RWPE1 (cell line): ENCODE measurements around the gene SDK2.

ENCODE experiments used
- CTCF ChIA-PET: fragments of 350-600 bp; sonication (Branson Sonifier 250); formaldehyde crosslinking; extraction: SDS; loops from one replicate; lab custom pipeline; 2021; lab: Yijun Ruan, JAX
- POLR2A ChIA-PET: fragments of 400-600 bp; formaldehyde crosslinking; extraction: SDS; loops from one replicate; lab custom pipeline; 2020; ENCODE audit warnings: antibody characterized with exemption; ENCODE audit not compliant: low non-redundant PET; lab: Yijun Ruan, JAX
- DNase-seq: peaks from one replicate; pipeline ENCODE4 v3.0.0; 2012; ENCODE audit warnings: low spot score
- H3K27ac ChIP-seq: fragments of 450-650 bp; 2 replicates; pipeline ENCODE4 v1.5.1; 2017
- CTCF ChIP-seq: fragments of 450-650 bp; conservative IDR thresholded peaks from 2 replicates; pipeline ENCODE4 v1.5.1; 2017; ENCODE audit warnings: low read depth, mild to moderate bottlenecking

Gene SDK2

GRCh38 chr17:73516431-73516830 is 127.8 kb downstream of the SDK2 start:
- no peak for DNase-seq
- CTCF ChIA-PET, result no interaction called here
- H3K27ac ChIP-seq, result no peak overlapping the region
- TF ChIP-seq CTCF, result no peak
- POLR2A ChIA-PET, result no interaction called here

- ChIA-PET CTCF (no interaction called here), POLR2A (no interaction called here)
- no peak for DNase-seq
- TF ChIP-seq CTCF, result no peak
- H3K27ac ChIP-seq, result no peak overlapping the region
These were observed 129.9 kb downstream of the SDK2 start for GRCh38 chr17:73514146-73514863.

GRCh38 chr17:73513426-73513825 is 130.8 kb downstream of the SDK2 start:
- ChIA-PET CTCF (interaction anchor here (0.7 kb wide), 1 partner anchor 93 kb away, joined by 3 read pairs; no protein-coding TSS in a partner anchor), POLR2A (interaction anchor here (0.5 kb wide), 1 partner anchor 9 kb away, joined by 4 read pairs; no protein-coding TSS in a partner anchor)

GRCh38 chr17:73511719-73512115 is 132.5 kb downstream of the SDK2 start:
- ChIA-PET CTCF (no interaction called here), POLR2A (no interaction called here)
- DNase-seq, result no peak

More at GRCh38 chr17:73513426-73513825, 130.8 kb downstream of the SDK2 start:
- TF ChIP-seq CTCF, result no peak
- no peak for DNase-seq
- no peak overlapping the region for H3K27ac ChIP-seq

GRCh38 chr17:73510981-73511718 is 133.1 kb downstream of the SDK2 start:
- no peak for DNase-seq
- no peak for TF ChIP-seq CTCF
- no peak overlapping the region for H3K27ac ChIP-seq
- ChIA-PET POLR2A (no interaction called here), CTCF (no interaction called here)

More at GRCh38 chr17:73511719-73512115, 132.5 kb downstream of the SDK2 start:
- no peak overlapping the region for H3K27ac ChIP-seq
- TF ChIP-seq CTCF, result no peak

- no peak for TF ChIP-seq CTCF
- no peak overlapping the region for H3K27ac ChIP-seq
- ChIA-PET POLR2A (no interaction called here), CTCF (no interaction called here)
- DNase-seq, result no peak
These were observed 135.2 kb downstream of the SDK2 start for GRCh38 chr17:73508931-73509605.
